Spleen (tissue), 7 donors: ENCODE results near the gene RYR1.

ENCODE experiments used
- POLR2AphosphoS5 ChIP-seq, 3 donors: sonication (generic); formaldehyde crosslinking; IDR thresholded peaks; one replicate each; pipeline ENCODE4 v1.5.1; 2017; ENCODE audit warnings: antibody characterized with exemption in 3 of 3
- TF ChIP-seq, protein P1 (sequence below), 11 experiments: fragments of 200-600 bp in 7 of 11; fragments of 450-650 bp in 4 of 11; sonication (generic) in 4 of 11; IDR thresholded peaks in 8 of 11; conservative IDR thresholded peaks in 3 of 11; 1 replicate in 7 of 11; 2 replicates in 4 of 11; pipeline versions ENCODE4 v1.4.0 to v1.8.0; 2016 to 2021; ENCODE audit warnings: antibody characterized with exemption in 11 of 11, inconsistent platforms in 4 of 11, mild to moderate bottlenecking in 1 of 11
- donor health status: DM: no; HTN: no; CAD: no; lungs with moderate emphysema.
- donor health status: DM: no; HTN: no; CAD: no.
- donor health status: DM: no; HTN: no; CAD: no.

DNA sequence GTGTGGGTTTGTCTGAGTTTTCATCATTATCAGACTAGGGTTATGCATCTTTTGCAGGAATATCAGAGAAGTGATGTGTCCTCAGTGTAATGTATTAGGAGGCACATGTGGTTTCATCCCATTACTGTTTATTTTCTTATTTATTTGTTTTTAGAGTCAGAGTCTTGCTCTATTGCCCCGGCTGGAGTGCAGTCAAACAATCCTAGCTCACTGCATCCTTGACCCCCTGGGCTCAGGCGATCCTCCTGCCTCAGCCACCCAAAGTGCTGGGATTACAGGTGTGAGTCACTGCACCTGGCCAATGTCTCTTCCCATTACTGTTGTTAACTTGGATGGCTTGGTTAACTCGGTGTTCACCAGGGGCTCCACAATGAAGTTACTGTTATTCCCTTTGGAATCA lies 116.9 kb downstream of the RYR1 start:
- no peak for TF ChIP-seq POLR2AphosphoS5 (IDR thresholded peaks at IDR 0.05)
- TF ChIP-seq, protein P1, sequence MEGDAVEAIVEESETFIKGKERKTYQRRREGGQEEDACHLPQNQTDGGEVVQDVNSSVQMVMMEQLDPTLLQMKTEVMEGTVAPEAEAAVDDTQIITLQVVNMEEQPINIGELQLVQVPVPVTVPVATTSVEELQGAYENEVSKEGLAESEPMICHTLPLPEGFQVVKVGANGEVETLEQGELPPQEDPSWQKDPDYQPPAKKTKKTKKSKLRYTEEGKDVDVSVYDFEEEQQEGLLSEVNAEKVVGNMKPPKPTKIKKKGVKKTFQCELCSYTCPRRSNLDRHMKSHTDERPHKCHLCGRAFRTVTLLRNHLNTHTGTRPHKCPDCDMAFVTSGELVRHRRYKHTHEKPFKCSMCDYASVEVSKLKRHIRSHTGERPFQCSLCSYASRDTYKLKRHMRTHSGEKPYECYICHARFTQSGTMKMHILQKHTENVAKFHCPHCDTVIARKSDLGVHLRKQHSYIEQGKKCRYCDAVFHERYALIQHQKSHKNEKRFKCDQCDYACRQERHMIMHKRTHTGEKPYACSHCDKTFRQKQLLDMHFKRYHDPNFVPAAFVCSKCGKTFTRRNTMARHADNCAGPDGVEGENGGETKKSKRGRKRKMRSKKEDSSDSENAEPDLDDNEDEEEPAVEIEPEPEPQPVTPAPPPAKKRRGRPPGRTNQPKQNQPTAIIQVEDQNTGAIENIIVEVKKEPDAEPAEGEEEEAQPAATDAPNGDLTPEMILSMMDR (IDR thresholded peaks at IDR 0.05 in 8 of 11, conservative IDR thresholded peaks at IDR 0.05 in 3 of 11), result no peak
